ENCODE results near the gene RNU6-9. TPM values are rescaled to one million over a fixed set of nuclear protein-coding genes. Genes with fewer than 3 reads are reported as not detected.

Gene RNU6-9
- total and polyA plus RNA-seq, 2 of the 13 experiments (the other 11 are each of a cell fraction or from before 2014, with no cell fraction given) = under 0.01 TPM; not detected in 1

GRCh38 chr19:882871-883497, 10.3 kb upstream of the RNU6-9 start:
- no peaks in the 10 kb centered on the region for H3K79me2 ChIP-seq (ENCODE audit: insufficient read depth, low read length)
- 98% methylated on average over 26 of the region's 30 CpGs for WGBS (ENCODE audit: low lambda C conversion rate)
- no peak overlapping the region for H3K27ac ChIP-seq (ENCODE audit: extremely low read length, insufficient read depth, low read length)
- intact Hi-C loops (cut with micrococcal nuclease; ENCODE audit: unreplicated experiment) (no loop called here), in situ Hi-C loops (cut with HindIII; ENCODE audit: extremely low pct_ligation_motif_present, low pct_unique_long_range_greater_than_20kb) (no loop called here)
- DNase-seq (ENCODE audit: low spot score) = no peak
- H3K36me3 ChIP-seq (replicated peaks in 1 of 2; ENCODE audit: control insufficient read depth in 1 of 2, insufficient read depth in 2 of 2, low read length in 2 of 2) = peaks cover 18 to 30% of the 10 kb centered on the region in 2 experiments; a peak in 4 of 5 replicates
- no peak overlapping the region for H3K4me3 ChIP-seq (replicated peaks in 1 of 3; ENCODE audit: insufficient read depth in 1 of 3, low read depth in 2 of 3, low read length in 3 of 3)
- no peak overlapping the region for H2AFZ ChIP-seq (ENCODE audit: low read length)
- TF ChIP-seq CBX5 (CRISPR knock-in tag; IDR thresholded peaks at IDR 0.05; ENCODE audit: borderline replicate concordance) (no peak), HNRNPL (IDR thresholded peaks at IDR 0.05; ENCODE audit: low read depth, low read length) (peak; percentile 74; the same call in 1 of the 2 replicates), AGO2 (optimal IDR thresholded peaks at IDR 0.05; ENCODE audit: low read depth, low read length) (peak; percentile 13), SATB2 (CRISPR knock-in tag; IDR thresholded peaks at IDR 0.05) (no peak), SSRP1 (CRISPR knock-in tag; IDR thresholded peaks at IDR 0.05) (no peak), PRDM4 (CRISPR knock-in tag; IDR thresholded peaks at IDR 0.05; ENCODE audit: borderline replicate concordance) (no peak)
- no peaks in the 10 kb centered on the region for H4K20me1 ChIP-seq (ENCODE audit: insufficient read depth, low read length)
- H3K4me2 ChIP-seq (ENCODE audit: low read depth, low read length) = no peak overlapping the region
- CTCF ChIA-PET (ENCODE audit: low intra/inter-chr PET ratio, low total read pairs) = no interaction called here
- H3K4me1 ChIP-seq (ENCODE audit: insufficient read depth, low read length) = peaks cover 9% of the 10 kb centered on the region
- no peaks in the 10 kb centered on the region for H3K27me3 ChIP-seq (ENCODE audit: control insufficient read depth in 1 of 2, insufficient read depth in 2 of 2, low read length in 2 of 2)
- no peak for ATAC-seq
- no TSS peak for BruUV-seq (replicated peaks)
- POLR2A ChIA-PET = no interaction called here
- FAIRE-seq = no peak
- no peak overlapping the region for H3K9ac ChIP-seq (ENCODE audit: insufficient read depth, low read depth, low read length)
- H3K9me3 ChIP-seq (ENCODE audit: low read length) = no peaks in the 10 kb centered on the region

Data from HepG2 (cell line).